ENCODE results near the gene ASIC1.
"Not testable (repeated sequence)": the region's sequence is repeated elsewhere in the genome, so short reads cannot be mapped to it uniquely, and the experiment has no call there.

Gene ASIC1

GRCh38 chr12:50061946-50062686 is 4.7 kb downstream of the ASIC1 start:
- no peak for DNase-seq

GRCh38 chr12:50062728-50063460 is 5.5 kb downstream of the ASIC1 start:
- no peak for DNase-seq

GRCh38 chr12:50065726-50066310 is 8.4 kb downstream of the ASIC1 start:
- DNase-seq: no peak

GRCh38 chr12:50066402-50066801 is 9.0 kb downstream of the ASIC1 start:
- DNase-seq: no peak

GRCh38 chr12:50069069-50069468 is 11.7 kb downstream of the ASIC1 start:
- DNase-seq: no peak

- no peak for DNase-seq
Observed at GRCh38 chr12:50069539-50069938, 12.1 kb downstream of the ASIC1 start.

- peak; percentile 26 for DNase-seq
Observed at GRCh38 chr12:50070314-50071060, 13.1 kb downstream of the ASIC1 start.

- DNase-seq: no peak
Observed at GRCh38 chr12:50072198-50072907, 15.0 kb downstream of the ASIC1 start.

- DNase-seq: no peak
Observed at GRCh38 chr12:50073206-50073605, 15.8 kb downstream of the ASIC1 start.

GRCh38 chr12:50073712-50074111 is 16.3 kb downstream of the ASIC1 start:
- DNase-seq: no peak

- peak; percentile 36 for DNase-seq
Observed at GRCh38 chr12:50074936-50075807, 17.8 kb downstream of the ASIC1 start.

- DNase-seq: no peak
Observed at GRCh38 chr12:50075808-50076170, 18.4 kb downstream of the ASIC1 start.

GRCh38 chr12:50077099-50077498 is 19.7 kb downstream of the ASIC1 start:
- DNase-seq: no peak

GRCh38 chr12:50078281-50078680 is 20.9 kb downstream of the ASIC1 start:
- DNase-seq: no peak

- DNase-seq: no peak
Observed at GRCh38 chr12:50079771-50080170, 22.4 kb downstream of the ASIC1 start.

GRCh38 chr12:50081096-50081808 is 23.9 kb downstream of the ASIC1 start:
- DNase-seq: no peak

- no peak for DNase-seq
Observed at GRCh38 chr12:50082644-50083043, 25.2 kb downstream of the ASIC1 start.

- DNase-seq: no peak
Observed at GRCh38 chr12:50083301-50083700, 25.9 kb downstream of the ASIC1 start.

GRCh38 chr12:50084409-50084774 is 27.0 kb downstream of the ASIC1 start:
- DNase-seq: not testable (repeated sequence)

- peak; percentile 89 for DNase-seq
Observed at GRCh38 chr12:50084775-50085614, 27.6 kb downstream of the ASIC1 start, which contains the start of gene SMARCD1. Gene SMARCD1, plus strand, starts transcription at chr12:50085342. Its CDS starts 28 bp downstream, at chr12:50085370.
